Stimulated activated CD8-positive, alpha-beta memory T cell treated with anti-CD3 and anti-CD28 coated beads, Interleukin-12 subunit alpha, Interleukin-12 subunit beta, amount 100 ng/mL, for 1 hour (primary cell): ENCODE results near the gene LY86.

Source experiments
- DNase-seq: peaks from one replicate; pipeline ENCODE4 v3.0.0-alpha.2; 2020; ENCODE audit warnings: low read depth

LY86 gene

DNA sequence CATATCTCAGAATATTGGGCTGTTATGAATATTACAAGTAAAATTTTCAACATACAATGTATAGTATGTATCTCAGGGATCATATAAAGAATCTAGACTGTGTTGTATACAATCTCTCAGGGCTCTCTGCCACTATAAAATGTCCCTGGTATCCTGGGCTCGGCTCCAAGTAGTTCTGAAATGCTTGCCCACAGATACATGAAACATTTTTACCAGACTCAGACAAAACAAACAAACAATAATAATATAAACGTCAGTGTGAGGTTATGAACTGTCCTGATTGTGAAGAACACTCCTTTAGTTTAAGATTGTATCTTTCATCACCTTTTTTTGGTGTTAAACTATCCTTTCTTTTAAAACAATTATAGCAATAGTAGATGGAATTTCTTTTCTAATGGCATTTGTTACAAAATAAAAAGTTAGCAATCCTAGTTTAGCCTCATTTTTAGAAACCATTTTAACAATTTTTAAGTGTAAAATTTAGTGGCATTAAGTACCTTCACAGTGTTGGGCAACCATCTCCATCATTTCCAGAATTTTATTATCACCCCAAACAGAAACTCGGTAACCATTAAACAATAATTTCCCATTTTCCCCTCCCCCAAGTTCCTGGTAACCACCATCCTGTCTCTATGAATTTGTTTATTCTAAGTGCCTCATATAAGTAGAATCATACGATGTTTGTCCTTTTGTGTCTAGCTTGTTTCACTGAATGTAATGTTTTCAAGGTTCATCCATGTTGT lies 17.4 kb upstream of the LY86 start:
- no peak for DNase-seq

DNA sequence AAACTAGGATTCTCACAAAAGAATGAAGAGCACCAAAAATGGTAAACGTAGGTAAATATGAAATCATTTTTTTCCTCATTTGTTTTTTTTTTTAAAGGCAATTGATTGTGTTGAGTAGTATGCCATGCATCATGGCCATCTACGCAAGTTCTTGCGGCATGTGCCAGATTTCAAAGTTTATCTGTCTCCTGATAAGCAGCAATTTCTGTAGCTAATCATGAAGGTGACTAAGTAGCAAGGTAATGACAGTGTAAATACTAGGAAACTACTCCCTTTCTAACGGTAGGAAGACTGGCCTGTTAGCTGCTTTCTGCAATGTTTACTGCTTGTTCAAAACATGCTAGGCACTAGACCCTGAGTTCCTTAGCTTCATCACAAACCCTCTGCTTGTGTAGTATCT lies 13.4 kb upstream of the LY86 start:
- DNase-seq, result no peak

DNA sequence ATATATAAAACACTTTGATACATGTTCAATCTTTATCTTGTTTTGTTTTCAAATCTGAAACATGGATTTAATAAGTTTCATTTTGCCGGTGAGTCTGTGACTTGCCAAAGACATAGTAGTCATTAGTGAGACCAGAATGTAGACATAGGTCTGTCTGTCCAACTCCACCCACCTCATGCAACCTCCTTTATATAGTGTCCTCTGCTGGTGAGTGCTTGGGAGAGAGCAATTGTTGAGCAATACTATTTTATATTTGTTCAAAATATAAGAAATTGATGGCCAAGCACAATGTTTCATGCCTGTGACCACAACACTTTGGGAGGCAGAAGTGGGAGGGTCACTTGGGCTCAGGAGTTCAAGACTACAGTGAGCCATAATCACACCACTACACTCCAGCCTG lies 10.8 kb upstream of the LY86 start:
- no peak for DNase-seq

DNA sequence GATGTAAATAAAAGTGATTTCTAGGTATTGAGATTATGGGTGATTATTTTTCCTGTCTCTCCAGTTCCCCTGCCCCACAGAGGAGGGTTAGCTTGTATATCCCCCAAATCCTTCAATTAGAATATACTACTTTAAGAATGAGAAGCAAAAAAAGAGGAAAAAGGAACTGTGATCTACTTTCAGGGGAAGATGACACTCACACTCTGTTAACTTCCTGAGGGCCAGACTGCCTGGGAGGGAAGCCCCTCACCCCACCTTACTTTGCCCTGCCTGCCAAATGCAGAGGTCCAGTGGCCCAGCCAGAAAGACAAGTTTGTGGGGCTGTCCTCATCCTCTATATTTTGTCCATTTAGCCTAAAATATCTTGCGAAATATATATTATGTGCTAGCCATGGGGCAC lies 9.2 kb upstream of the LY86 start:
- no peak for DNase-seq

DNA sequence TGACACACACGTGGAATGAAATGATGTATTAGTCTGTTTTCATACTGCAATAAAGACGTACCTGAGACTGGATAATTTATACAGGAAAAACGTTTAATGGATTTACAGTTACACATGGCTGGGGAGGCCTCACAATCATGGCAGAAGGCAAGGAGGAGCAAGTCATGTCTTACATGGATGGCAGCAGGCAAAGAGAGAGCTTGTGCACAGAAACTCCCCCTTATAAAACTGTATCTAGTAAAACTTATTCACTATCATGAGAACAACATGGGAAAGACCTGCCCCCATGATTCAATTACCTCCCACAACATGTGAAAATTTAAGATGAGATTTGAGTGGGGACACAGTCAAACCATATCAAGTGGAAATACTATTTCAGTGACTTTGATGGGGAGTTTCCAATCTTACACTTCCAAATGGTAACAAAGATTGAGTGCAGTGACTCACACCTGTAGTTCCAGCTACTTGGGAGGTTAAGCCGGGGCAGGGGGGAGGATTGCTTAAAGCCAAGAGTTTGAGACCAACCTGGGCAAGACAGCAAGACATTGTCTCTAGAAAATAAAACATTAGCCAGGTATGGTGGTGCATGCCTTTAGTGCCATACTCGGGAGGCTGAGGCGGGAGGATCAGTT lies 8.2 kb upstream of the LY86 start:
- no peak for DNase-seq

DNA sequence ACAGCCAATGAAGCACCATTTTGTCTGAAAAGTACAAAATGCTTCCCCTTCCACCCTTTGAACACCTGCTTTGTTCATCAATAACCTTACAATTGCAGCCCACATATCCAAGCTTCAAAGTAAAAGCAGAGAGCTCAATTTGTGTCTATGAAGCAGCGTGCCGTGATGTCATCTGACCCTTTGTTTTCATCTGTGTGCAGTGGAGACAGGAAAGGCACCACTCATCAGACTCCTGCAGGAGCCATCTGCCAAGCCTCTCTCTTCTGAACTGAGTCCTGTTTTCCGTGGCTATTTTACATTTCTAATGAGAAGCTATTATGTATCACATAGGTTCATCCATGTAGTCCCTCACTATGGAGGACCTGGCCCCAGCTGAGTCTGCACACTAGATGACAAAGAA lies 7.5 kb upstream of the LY86 start:
- DNase-seq, result no peak

DNA sequence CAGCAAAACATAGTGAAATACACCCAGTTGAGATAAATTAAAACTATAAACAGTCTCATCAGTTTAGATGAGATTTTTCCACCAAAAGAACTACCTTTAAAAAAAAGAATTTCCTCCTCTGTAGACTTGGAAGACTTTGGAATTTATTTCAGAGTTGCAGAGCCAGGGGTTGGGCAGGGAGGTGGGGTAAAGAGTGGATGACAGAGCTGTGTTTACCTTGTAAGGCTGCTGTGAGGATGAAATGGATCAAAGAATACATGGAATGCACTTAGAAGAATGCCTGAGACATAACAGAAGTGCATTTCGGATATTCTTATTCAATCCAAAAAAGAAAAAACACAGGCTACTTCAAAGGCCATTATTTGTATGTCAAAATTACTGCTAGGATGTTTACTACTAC lies 6.4 kb upstream of the LY86 start:
- no peak for DNase-seq

DNA sequence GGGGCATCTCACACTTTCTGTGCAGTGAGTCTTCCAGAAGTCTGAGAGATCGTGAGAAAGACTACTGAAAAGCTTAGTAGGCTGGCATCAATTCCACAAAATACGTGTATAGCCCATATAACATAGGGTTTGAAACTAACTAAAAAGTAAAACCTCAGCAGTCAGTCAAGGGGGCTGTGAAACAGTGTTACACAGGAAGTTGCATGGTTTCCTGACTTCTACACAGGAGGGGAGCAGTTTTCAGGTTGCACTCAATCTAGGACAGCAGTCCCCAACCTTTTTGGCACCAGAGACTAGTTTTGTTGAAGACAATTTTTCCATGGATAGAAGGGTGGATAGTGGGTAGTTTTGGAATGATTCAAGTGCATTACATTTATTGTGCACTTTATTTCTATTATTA lies 4.7 kb upstream of the LY86 start:
- no peak for DNase-seq

DNA sequence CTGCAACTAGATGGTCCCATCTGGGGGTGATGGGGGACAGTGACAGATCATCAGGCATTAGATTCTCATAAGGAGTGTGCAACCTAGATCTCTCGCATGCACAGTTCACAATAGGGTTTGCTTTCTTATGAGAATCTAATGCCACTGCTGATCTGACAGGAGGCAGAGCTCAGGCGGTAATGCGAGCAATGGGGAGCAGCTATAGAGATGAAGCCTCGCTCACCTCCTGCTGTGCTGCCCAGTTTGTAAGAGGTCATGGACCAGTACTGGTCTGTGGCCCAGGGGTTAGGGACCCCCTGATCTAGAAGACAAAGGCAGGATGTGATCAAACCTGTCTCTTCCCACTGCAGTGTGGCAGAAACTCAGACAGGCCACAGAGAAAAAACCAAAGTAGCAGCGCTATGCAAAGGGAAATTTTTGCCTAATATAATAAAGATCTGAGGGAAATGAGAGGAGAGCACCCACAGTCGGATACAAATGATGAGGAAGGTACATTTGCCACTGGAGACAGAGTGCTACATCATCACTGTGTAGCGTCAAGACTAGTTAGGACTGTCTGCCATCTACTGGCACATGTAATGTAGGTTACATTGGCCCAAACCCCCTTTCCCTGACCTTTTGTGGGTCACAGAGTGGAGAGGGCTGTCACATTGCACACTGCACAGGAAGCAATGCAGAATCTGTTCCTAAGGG lies 4.1 kb upstream of the LY86 start:
- no peak for DNase-seq

DNA sequence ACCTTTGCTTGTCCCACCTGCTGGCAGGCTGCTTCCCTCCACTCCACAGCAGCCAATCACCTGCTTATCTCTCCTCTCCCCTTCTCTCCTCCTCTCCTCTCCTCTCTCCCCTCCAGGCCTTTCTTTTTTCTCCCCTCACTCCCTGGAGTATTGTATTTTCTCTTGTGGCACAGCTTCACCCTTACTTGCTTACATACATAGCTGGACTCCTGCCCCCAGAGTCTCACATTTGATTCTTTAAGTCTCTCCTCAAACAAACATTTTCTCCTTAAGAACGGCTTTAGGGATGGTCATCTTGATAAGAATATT lies 3.6 kb upstream of the LY86 start:
- no peak for DNase-seq

DNA sequence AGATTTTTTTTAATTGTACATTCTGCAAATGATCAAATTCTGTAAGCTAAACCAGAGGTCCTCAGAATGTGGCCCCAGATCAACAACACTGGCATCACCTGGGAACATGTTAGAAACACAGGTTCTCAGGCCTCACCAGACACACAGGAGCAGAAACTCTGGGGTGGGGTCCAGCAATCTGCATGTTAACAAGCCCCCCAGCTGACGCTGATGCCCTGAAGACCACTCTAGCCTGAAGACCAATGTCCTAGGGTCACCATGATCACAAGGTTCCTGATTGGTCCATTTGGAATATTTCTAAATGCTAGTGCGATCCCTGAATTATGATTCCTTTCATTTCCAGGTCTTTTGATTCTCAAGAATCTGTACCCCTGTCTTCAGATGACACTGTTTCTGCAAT lies 2.4 kb upstream of the LY86 start:
- DNase-seq, result no peak

DNA sequence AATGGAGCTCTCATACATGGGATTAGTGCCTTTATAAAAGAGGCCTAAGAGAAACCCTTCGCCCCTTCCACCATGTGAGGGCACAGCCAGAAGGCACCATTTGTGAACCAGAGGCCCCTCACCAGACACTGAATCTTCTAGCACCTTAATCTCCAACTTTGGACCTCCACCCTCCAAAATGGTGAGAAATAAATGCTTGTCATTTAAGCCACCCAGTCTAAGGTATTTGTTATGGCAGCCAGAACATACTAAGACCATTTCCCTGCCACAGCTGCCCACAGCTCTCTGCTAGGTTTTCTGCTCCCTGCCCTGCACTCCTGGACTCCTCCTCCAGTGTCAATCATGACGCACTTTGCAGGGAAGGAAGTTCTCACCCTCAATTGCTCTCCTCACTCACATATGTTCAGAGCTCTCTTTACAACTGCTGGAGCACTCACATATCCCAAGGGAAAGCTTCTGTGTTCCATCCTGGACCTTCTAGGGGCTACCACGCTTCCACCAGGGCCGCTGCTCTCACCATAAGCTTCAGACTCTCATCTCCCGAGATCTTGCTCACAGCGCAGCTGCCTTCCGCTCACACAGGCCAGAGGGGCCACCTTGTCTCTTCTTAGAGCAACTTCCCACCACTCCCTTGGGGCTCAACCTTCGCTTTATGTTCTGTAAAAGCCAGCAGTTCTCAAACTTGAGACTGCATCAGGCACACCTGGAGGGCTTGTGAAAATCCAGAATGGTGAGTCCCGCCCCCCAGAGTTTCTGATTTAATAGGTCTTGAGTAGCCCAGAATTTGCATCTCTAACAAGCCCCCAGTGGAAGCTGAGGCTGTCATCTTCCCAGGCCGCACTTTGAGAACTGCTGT lies 1.6 kb upstream of the LY86 start:
- DNase-seq, result no peak

DNA sequence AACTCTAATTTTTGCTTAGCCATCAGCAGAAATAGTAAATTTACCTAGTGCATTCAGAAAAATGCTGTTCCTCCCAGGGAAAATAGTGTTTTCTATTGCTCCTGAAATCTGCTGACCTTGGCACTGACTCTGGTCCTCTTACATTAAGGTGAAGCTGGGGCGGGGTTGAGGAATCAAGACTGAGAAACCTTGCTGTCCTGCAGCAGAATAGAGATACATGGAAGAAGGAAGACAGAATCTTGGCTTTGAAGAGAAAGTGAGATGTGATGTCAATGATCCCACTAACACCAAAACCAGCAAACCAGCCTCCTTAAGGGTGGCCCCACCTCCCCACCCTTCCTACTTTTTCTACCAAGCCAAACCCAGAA lies 840 bp upstream of the LY86 start:
- DNase-seq, result no peak

DNA sequence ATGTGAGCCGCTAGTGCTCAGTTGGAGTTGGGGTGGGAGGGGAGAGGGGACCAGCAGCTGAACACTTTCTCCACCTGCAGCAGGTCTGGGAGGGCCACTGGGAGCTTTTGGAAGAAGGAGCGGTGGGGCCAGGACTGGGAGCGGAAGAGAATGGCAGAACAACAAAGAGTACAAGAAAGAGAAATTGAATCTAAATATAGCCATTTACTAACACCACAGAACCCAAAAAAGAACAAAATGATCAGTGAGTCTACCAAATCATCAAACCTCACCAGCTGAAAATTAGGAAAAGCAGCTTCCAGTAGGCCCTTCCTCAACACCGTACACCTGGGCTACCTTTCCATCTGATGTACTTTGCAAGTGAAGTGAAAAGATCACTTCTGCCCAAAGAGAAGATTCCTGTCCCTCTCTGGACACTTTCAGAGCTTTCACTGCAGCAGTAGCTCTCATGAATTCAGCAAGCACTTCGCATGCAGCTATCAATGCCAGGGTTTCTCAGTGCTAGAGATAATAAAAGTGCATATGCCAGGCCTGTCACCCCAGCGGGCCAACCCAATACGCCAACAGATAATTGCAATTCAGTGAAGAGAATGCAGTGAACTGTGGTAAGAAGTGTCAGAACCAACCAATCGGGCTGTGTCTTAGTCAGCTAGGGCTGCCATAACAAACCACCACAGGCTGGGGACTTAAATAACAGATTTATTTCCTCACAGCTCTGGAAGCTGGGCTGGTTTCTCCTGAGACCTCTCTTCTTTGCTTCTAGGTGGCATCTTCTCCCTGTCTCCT lies 597 bp downstream of the LY86 start:
- no peak for DNase-seq

DNA sequence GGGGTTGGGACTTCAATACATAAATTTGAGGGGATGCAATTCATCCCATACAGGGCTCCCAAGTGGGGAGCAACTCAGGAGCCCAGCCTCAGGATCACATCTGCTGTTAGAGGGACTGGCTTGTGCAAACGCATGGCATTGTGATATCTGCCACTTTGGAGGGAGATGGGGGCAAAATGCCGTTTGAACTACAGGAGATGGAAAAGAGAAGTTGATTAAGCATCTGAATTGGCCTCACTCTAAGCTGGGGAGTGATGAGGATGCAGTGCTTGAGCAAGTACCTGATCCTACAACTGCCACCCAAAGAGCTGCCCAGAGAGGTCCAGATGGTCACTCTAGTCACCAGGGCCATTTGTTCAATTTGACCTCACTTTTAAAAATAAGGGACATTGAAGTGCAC lies 2.0 kb downstream of the LY86 start:
- no peak for DNase-seq

DNA sequence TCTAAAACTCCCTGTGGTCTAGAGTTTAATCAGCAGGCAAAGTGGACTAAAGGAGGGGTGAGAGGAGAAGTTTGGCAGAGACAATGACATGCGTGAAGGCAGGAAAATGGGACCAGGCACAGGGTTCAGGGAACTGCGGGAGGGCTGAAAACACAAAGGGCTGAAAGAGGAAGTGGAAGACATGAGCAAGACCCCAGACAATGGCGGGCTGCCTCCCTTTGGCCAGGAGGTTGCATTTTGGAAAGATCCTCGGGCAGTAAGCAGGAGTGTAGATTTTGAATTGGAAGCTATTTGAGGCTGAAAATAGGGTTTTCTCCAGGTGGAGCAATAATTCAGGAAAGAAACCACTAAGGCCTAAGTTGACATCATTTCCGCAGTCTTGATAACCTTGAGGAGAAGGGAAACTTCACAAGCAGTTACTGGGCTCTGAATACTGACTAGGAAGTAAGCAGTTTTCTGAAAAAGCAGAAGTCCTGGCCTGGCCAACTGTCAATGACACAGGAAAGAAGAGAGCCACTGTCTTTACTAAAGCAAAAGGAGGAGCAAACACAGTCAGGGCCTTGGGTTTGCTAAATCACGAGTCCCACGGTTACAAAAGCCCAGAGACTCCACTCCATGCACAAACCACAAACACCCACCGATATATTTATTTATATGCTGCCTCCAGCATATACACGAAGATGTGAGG lies 3.4 kb downstream of the LY86 start:
- DNase-seq, result no peak

DNA sequence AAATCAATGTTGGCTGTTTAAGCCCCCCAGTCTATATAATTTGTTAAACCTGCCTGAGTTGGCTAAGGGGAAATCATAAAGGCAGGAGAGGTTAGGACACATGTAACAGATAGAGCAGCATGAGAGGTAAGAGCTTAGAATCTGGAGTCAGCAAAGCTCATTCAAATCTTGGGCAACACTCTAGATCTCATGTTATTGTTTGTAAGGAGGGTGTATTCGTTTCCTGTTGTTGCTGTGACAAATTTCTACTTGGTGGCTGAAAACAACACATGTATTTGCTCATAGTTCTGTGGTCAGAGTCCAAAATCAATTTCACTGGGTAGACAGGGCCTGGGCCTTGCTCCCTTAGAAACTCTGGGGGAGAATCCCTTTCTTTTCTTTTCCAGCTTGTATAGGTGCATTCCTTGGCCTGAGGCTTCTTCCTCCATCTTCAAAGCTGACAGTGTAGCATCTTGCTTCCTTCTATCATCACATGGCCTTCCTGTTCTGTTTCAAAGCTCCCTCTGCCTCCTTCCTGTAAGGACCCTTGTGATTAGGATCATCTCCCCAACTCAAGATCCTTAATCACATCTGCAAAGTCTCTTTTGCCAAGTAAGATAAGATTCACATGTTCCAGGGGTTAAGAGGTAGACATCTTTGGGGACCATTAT lies 4.4 kb downstream of the LY86 start:
- DNase-seq, result no peak

DNA sequence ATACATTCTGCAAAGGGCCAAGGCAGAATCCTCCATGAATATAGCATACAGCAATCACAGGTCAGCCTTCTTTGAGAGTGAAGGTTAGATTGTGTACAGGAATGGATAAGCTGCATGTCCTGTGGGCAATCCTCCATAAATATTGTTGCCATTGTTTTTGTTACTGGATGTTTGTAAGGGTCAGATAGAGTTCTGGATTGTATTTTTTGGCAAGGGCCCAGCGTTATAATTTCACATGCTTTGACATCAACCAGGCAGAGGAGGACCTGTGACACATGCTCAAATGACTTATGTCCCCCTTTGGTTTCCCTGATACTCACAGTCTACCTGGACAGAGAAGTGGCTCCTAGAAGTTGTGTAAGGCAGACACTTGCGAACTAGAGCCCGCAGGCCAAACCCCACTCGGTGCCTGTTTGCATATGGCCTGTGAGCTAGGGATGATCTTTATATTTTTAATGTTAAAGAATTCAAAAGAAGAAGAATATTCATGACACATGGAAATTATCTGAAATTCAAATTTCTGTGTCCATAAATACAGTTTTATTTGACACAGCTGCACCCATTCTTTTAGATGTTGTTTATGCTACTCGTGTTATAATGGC lies 5.4 kb downstream of the LY86 start:
- no peak for DNase-seq

DNA sequence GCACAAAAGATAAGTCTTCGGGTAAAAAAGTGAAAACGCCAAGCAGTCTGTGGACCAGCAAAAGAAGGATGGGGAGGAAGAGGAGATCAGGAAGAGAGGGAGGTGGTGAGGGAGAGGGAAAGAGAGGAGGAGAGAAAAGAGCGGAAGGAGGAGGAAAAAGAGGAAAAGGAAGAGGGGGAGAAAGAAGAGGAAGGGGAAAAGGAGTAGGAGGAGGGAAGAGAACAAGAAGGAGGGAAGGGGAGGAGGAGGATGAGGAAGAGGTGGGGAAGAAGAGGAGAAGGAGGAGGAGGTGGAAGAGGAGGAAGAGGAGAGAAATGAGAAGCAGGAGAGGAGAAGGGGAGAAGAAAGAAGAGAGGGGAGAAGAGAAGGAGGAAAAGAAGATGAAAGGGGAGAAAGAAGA lies 6.5 kb downstream of the LY86 start:
- no peak for DNase-seq

DNA sequence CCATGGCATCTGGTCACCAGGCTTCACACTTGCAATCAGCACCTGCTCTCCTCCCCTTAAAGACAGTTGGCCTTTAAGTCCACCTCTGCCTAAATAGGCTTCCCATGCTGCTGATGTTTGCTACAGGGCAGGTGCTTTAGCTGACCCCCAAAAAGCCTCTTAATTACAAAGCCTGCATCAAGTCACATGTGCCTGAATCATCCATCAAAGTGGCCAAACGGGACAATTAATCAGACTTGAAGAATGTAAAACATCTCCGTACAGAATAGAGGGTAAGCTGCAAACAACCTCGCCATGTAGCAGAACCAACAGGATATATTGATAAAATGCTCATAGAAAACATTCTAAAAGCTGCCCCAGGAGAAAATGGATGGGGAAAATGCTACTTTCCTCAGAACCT lies 7.4 kb downstream of the LY86 start:
- no peak for DNase-seq
